Astrocyte (in vitro differentiated cells and primary cell): Measurements from ENCODE around the gene SEL1L. TPM values are rescaled to one million over a fixed set of nuclear protein-coding genes. Genes with fewer than 3 reads are reported as not detected.

Source experiments
- DNase-seq: peaks from one replicate; pipeline ENCODE4 v3.0.0-alpha.2; 2010; ENCODE audit warnings: low read depth
- FAIRE-seq: peaks from 2 replicates; lab custom pipeline; 2011; peaks lifted over from hg19 to GRCh38; lab: Jason Lieb, UNC
- H2AFZ ChIP-seq: 2 replicates; pipeline ENCODE4 v1.6.0; 2012; ENCODE audit warnings: low read depth, low read length, inconsistent platforms
- H3K27ac ChIP-seq: 2 replicates; pipeline ENCODE4 v1.5.1; 2011; ENCODE audit warnings: low read depth, low read length, inconsistent platforms
- H3K27me3 ChIP-seq: 2 replicates; pipeline ENCODE4 v1.6.0; 2011; ENCODE audit warnings: low read length, inconsistent platforms; ENCODE audit not compliant: insufficient read depth
- H3K36me3 ChIP-seq: 2 replicates; pipeline ENCODE4 v1.5.1; 2011; ENCODE audit warnings: low read length, inconsistent platforms; ENCODE audit not compliant: insufficient read depth
- H3K4me1 ChIP-seq: 2 replicates; pipeline ENCODE4 v1.5.1; 2011; ENCODE audit warnings: low read length, inconsistent platforms; ENCODE audit not compliant: insufficient read depth
- H3K4me2 ChIP-seq: 2 replicates; pipeline ENCODE4 v1.6.0; 2012; ENCODE audit warnings: low read length, inconsistent platforms
- H3K4me3 ChIP-seq: 2 replicates; pipeline ENCODE4 v1.5.1; 2011; ENCODE audit warnings: low read depth, mild to moderate bottlenecking, low read length, inconsistent platforms; ENCODE audit not compliant: insufficient read depth
- H3K79me2 ChIP-seq: 2 replicates; pipeline ENCODE4 v1.6.0; 2012; ENCODE audit warnings: mild to moderate bottlenecking, low read length, inconsistent platforms; ENCODE audit not compliant: insufficient read depth
- H3K9ac ChIP-seq: 2 replicates; pipeline ENCODE4 v1.6.0; 2012; ENCODE audit warnings: mild to moderate bottlenecking, low read length, inconsistent platforms
- H3K9me3 ChIP-seq: 2 replicates; pipeline ENCODE4 v1.5.1; 2012; ENCODE audit warnings: low read depth, mild to moderate bottlenecking, low read length, inconsistent platforms; ENCODE audit not compliant: insufficient read depth
- H4K20me1 ChIP-seq: 2 replicates; pipeline ENCODE4 v1.6.0; 2012; ENCODE audit warnings: low read length, inconsistent platforms; ENCODE audit not compliant: insufficient read depth
- H3K27ac Mint-ChIP-seq: one replicate; pipeline ENCODE4 v1.8.0; 2021; ENCODE audit warnings: mild to moderate bottlenecking, mixed read lengths; ENCODE audit not compliant: unreplicated experiment
- H3K27me3 Mint-ChIP-seq: one replicate; pipeline ENCODE4 v1.8.0; 2021; ENCODE audit warnings: low read depth, mixed read lengths; ENCODE audit not compliant: unreplicated experiment
- H3K36me3 Mint-ChIP-seq: one replicate; pipeline ENCODE4 v1.8.0; 2021; ENCODE audit warnings: low read depth, mixed read lengths; ENCODE audit not compliant: unreplicated experiment
- H3K4me1 Mint-ChIP-seq: one replicate; pipeline ENCODE4 v1.8.0; 2021; ENCODE audit warnings: low read depth, mixed read lengths; ENCODE audit not compliant: unreplicated experiment
- H3K4me3 Mint-ChIP-seq: one replicate; pipeline ENCODE4 v1.8.0; 2021; ENCODE audit warnings: mild to moderate bottlenecking, moderate library complexity, mixed read lengths; ENCODE audit not compliant: unreplicated experiment
- H3K9me3 Mint-ChIP-seq: one replicate; pipeline ENCODE4 v1.8.0; 2021; ENCODE audit warnings: mild to moderate bottlenecking, mixed read lengths; ENCODE audit not compliant: unreplicated experiment
- EZH2 ChIP-seq: IDR thresholded peaks from 2 replicates; pipeline ENCODE4 v1.6.1; 2012; ENCODE audit warnings: mild to moderate bottlenecking, low read length, inconsistent platforms; ENCODE audit not compliant: insufficient read depth
- total RNA-seq: library from RNA; stranded (reverse); gene quantifications from 2 replicates; pipeline ENCODE4 v1.2.1, GENCODE V29; 2021
- TF ChIP-seq, protein P1 (sequence below): IDR thresholded peaks from 2 replicates; pipeline ENCODE4 v1.5.1; 2011; ENCODE audit warnings: low read depth, mild to moderate bottlenecking, inconsistent platforms, low read length, moderate library complexity; ENCODE audit not compliant: insufficient read depth

The SEL1L gene
- total RNA-seq, 1 donor from 2014 or later: 108 TPM

- H3K4me3 ChIP-seq: no peak overlapping the region
- TF ChIP-seq EZH2: no peak
- TF ChIP-seq, protein P1, sequence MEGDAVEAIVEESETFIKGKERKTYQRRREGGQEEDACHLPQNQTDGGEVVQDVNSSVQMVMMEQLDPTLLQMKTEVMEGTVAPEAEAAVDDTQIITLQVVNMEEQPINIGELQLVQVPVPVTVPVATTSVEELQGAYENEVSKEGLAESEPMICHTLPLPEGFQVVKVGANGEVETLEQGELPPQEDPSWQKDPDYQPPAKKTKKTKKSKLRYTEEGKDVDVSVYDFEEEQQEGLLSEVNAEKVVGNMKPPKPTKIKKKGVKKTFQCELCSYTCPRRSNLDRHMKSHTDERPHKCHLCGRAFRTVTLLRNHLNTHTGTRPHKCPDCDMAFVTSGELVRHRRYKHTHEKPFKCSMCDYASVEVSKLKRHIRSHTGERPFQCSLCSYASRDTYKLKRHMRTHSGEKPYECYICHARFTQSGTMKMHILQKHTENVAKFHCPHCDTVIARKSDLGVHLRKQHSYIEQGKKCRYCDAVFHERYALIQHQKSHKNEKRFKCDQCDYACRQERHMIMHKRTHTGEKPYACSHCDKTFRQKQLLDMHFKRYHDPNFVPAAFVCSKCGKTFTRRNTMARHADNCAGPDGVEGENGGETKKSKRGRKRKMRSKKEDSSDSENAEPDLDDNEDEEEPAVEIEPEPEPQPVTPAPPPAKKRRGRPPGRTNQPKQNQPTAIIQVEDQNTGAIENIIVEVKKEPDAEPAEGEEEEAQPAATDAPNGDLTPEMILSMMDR: no peak
- H3K9ac ChIP-seq: no peak overlapping the region
- H3K4me3 Mint-ChIP-seq: no peak overlapping the region
- peaks cover 2% of the 10 kb centered on the region for H3K9me3 Mint-ChIP-seq
- H3K27me3 Mint-ChIP-seq: peaks cover 5% of the 10 kb centered on the region
- H3K9me3 ChIP-seq: no peaks in the 10 kb centered on the region
- no peak overlapping the region for H3K4me2 ChIP-seq
- DNase-seq (no peak), FAIRE-seq (no peak)
- no peaks in the 10 kb centered on the region for H3K79me2 ChIP-seq
- H2AFZ ChIP-seq: no peak overlapping the region
- H3K36me3 Mint-ChIP-seq: no peaks in the 10 kb centered on the region
- H4K20me1 ChIP-seq: no peaks in the 10 kb centered on the region
- peaks cover 5% of the 10 kb centered on the region for H3K4me1 Mint-ChIP-seq
- no peak overlapping the region for H3K27ac ChIP-seq
- no peak overlapping the region for H3K27ac Mint-ChIP-seq
- H3K27me3 ChIP-seq: no peaks in the 10 kb centered on the region
- no peaks in the 10 kb centered on the region for H3K4me1 ChIP-seq
- no peaks in the 10 kb centered on the region for H3K36me3 ChIP-seq
Observed at GRCh38 chr14:81579115-81579514, 45.5 kb upstream of the SEL1L start.

DNA sequence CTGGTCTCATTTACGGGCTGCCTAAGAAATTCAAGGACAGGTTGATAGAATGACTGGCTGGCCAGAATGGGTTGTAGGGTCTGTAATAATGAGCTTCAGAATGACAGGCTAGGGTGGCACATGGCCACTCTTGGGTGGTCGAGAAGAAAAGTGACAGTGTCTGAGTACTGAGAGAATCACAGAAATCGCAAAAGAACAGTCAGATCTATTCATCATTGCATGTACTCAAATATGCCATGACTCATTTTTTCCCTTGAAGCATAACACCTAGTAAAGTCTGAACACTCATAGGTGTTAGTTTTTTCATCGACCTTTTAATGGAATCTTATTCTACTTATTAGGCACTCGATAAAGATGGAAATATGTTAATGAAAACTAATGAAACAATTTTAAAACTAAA lies 37.8 kb upstream of the SEL1L start:
- H3K4me1 Mint-ChIP-seq: no peaks in the 10 kb centered on the region
- no peak overlapping the region for H3K4me3 ChIP-seq
- no peaks in the 10 kb centered on the region for H3K9me3 ChIP-seq
- H3K9ac ChIP-seq: no peak overlapping the region
- no peak overlapping the region for H2AFZ ChIP-seq
- H3K27me3 Mint-ChIP-seq: peaks cover 21% of the 10 kb centered on the region
- H3K36me3 ChIP-seq: no peaks in the 10 kb centered on the region
- FAIRE-seq (no peak), DNase-seq (no peak)
- H3K79me2 ChIP-seq: no peaks in the 10 kb centered on the region
- H3K9me3 Mint-ChIP-seq: no peaks in the 10 kb centered on the region
- TF ChIP-seq EZH2: no peak
- TF ChIP-seq, protein P1: no peak
- H3K4me2 ChIP-seq: no peak overlapping the region
- no peak overlapping the region for H3K27ac ChIP-seq
- no peaks in the 10 kb centered on the region for H3K36me3 Mint-ChIP-seq
- no peaks in the 10 kb centered on the region for H4K20me1 ChIP-seq
- H3K27ac Mint-ChIP-seq: no peak overlapping the region
- H3K4me1 ChIP-seq: no peaks in the 10 kb centered on the region
- no peak overlapping the region for H3K4me3 Mint-ChIP-seq
- H3K27me3 ChIP-seq: no peaks in the 10 kb centered on the region

DNA sequence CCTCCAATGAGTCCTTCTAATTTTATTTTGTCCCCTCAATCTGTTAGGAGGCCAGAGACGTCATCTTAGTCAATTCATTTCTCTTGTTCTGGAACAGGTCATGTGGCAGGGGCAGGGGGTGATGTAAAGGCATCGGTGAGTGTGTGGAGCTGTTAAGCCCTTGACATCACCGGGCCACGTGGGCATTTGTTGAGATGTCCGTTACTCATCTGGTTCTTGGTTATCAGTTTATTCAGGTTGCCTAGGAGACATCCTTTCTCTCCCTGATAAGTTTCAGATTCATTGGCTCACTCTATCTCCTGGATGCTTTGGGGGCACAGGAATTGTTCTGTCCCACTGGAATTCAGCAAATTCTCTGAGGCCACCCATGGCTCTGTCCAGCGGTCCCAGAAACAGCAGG lies 33.6 kb upstream of the SEL1L start:
- Histone ChIP-seq H3K27ac (no peak overlapping the region), H3K9ac (no peak overlapping the region), H3K79me2 (no peaks in the 10 kb centered on the region), H3K4me1 (no peaks in the 10 kb centered on the region), H4K20me1 (no peaks in the 10 kb centered on the region), H3K27me3 (no peaks in the 10 kb centered on the region), H3K4me3 (no peak overlapping the region), H2AFZ (no peak overlapping the region), H3K36me3 (no peaks in the 10 kb centered on the region), H3K9me3 (no peaks in the 10 kb centered on the region), H3K4me2 (no peak overlapping the region)
- Mint-ChIP-seq H3K27ac (no peak overlapping the region), H3K9me3 (no peaks in the 10 kb centered on the region), H3K4me3 (no peak overlapping the region), H3K27me3 (peaks cover 11% of the 10 kb centered on the region), H3K36me3 (no peaks in the 10 kb centered on the region), H3K4me1 (peaks cover 5% of the 10 kb centered on the region)
- no peak for TF ChIP-seq EZH2
- DNase-seq: no peak
- no peak for FAIRE-seq
